WTC11 (cell line): Measurements from ENCODE around the gene PAGE4.

ENCODE experiments used
- CTCF ChIP-seq: fragments of 200-600 bp; IDR thresholded peaks from 2 replicates; pipeline ENCODE4 v1.8.0; 2022; ENCODE audit warnings: antibody characterized with exemption
- E2F4 ChIP-seq: sonication (generic); formaldehyde crosslinking; IDR thresholded peaks from 2 replicates; pipeline ENCODE4 v1.8.1; 2022; ENCODE audit warnings: low read depth, mild to moderate bottlenecking, moderate library complexity, missing genetic modification reagents, borderline replicate concordance
- GABPB1 ChIP-seq: sonication (generic); formaldehyde crosslinking; IDR thresholded peaks from 2 replicates; pipeline ENCODE4 v1.8.1; 2023; ENCODE audit warnings: mild to moderate bottlenecking, missing genetic modification reagents
- ZBTB21 ChIP-seq: sonication (generic); formaldehyde crosslinking; IDR thresholded peaks from 2 replicates; pipeline ENCODE4 v1.8.1; 2023; ENCODE audit warnings: mild to moderate bottlenecking, missing genetic modification reagents, borderline replicate concordance

GRCh38 chrX:49878834-49879655, 49.9 kb downstream of the PAGE4 start, which contains the start of gene USP27X:
- TF ChIP-seq CTCF (no peak), ZBTB21 (no peak), E2F4 (CRISPR knock-in tag) (no peak), GABPB1 (CRISPR knock-in tag) (peak; percentile 50; the same call in 1 of the 2 replicates)
